ENCODE data around the gene MGAT4C.

Gene MGAT4C

DNA sequence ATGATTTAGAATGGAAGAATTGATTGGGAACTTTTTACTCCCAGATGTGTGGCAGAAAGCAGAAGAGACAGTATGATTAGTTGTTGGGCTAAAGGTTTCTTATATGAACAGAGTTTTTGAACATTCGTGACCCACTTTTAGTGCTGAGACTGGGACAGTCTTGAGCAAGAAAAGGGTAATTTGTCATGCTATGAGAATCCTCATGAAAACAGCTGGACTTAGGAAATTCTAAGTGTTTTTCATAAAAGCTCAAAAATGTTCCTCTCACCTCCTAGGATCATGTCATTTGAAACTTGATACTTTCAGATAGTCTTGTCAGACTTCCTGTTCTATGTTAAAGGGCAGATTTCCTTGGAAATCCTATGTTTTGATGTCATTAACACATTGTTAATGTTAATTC lies 86.1 kb downstream of the MGAT4C start:
- Histone ChIP-seq H3K4me3 (ENCODE audit: low read length) (no peak overlapping the region), H2BK5ac (ENCODE audit: low read length) (no peak overlapping the region), H3K56ac (ENCODE audit: low read length) (no peak overlapping the region), H3K27ac (ENCODE audit: low read depth, low read length) (no peak overlapping the region), H2BK15ac (replicated peaks; ENCODE audit: low read depth) (no peak overlapping the region), H3K18ac (ENCODE audit: low read length) (no peak overlapping the region), H3K9ac (ENCODE audit: low read length) (no peak overlapping the region), H3K23ac (ENCODE audit: low read length) (no peak overlapping the region), H4K8ac (ENCODE audit: low read depth, low read length) (no peak overlapping the region), H3K4me1 (ENCODE audit: control insufficient read depth, low read depth, low read length) (peaks cover 3% of the 10 kb centered on the region), H3K4me2 (ENCODE audit: low read length) (no peak overlapping the region), H2AK5ac (ENCODE audit: low read length) (no peak overlapping the region), H3K79me1 (ENCODE audit: low read length) (no peaks in the 10 kb centered on the region), H2BK120ac (ENCODE audit: low read depth, low read length) (no peak overlapping the region), H4K5ac (ENCODE audit: low read length) (no peak overlapping the region), H3K79me2 (ENCODE audit: control insufficient read depth, insufficient read depth, low read length) (no peaks in the 10 kb centered on the region), H3K4ac (ENCODE audit: low read depth, low read length) (no peak overlapping the region), H3K36me3 (ENCODE audit: control insufficient read depth, insufficient read depth, low read length) (no peaks in the 10 kb centered on the region), H3K27me3 (ENCODE audit: insufficient read depth, low read length, poor library complexity) (no peaks in the 10 kb centered on the region)
- DNase-seq = no peak
- WGBS (ENCODE audit: extremely low coverage, insufficient coverage, low lambda C conversion rate) = no CpG with 5 or more reads among the region's 1 CpG

DNA sequence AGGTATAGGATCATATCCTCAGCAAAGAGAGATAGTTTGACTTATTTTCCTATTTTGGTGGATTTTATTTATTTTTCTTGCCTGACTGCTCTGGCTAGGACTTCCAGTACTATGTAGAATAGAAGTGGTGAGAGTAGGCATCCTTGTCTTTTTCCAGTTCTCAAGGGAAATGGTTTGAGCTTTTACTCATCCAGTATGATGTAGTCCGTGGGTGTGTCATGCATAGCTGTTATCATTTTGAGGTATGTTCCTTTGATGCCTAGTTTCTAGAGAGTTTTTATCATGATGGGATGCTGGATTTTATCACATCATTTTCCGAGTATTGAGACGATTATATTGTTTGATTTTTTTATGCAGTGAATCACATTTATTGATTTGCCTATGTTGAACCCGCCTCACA lies 97.2 kb downstream of the MGAT4C start:
- DNase-seq = no peak
- H3K36me3 ChIP-seq (ENCODE audit: control insufficient read depth, insufficient read depth, low read length) = no peaks in the 10 kb centered on the region
- no peak overlapping the region for H3K23ac ChIP-seq (ENCODE audit: low read length)
- no peak overlapping the region for H3K18ac ChIP-seq (ENCODE audit: low read length)
- H3K4me3 ChIP-seq (ENCODE audit: low read length) = no peak overlapping the region
- H3K4ac ChIP-seq (ENCODE audit: low read depth, low read length) = no peak overlapping the region
- H2AK5ac ChIP-seq (ENCODE audit: low read length) = no peak overlapping the region
- no CpG with 5 or more reads among the region's 4 CpGs for WGBS (ENCODE audit: extremely low coverage, insufficient coverage, low lambda C conversion rate)
- H2BK15ac ChIP-seq (replicated peaks; ENCODE audit: low read depth) = no peak overlapping the region
- no peak overlapping the region for H4K8ac ChIP-seq (ENCODE audit: low read depth, low read length)
- no peak overlapping the region for H2BK5ac ChIP-seq (ENCODE audit: low read length)
- H3K79me1 ChIP-seq (ENCODE audit: low read length) = no peaks in the 10 kb centered on the region
- H3K27me3 ChIP-seq (ENCODE audit: insufficient read depth, low read length, poor library complexity) = no peaks in the 10 kb centered on the region
- no peak overlapping the region for H2BK120ac ChIP-seq (ENCODE audit: low read depth, low read length)
- H4K5ac ChIP-seq (ENCODE audit: low read length) = no peak overlapping the region
- H3K4me2 ChIP-seq (ENCODE audit: low read length) = no peak overlapping the region
- no peaks in the 10 kb centered on the region for H3K79me2 ChIP-seq (ENCODE audit: control insufficient read depth, insufficient read depth, low read length)
- no peaks in the 10 kb centered on the region for H3K4me1 ChIP-seq (ENCODE audit: control insufficient read depth, low read depth, low read length)
- H3K9ac ChIP-seq (ENCODE audit: low read length) = no peak overlapping the region
- no peak overlapping the region for H3K27ac ChIP-seq (ENCODE audit: low read depth, low read length)
- H3K56ac ChIP-seq (ENCODE audit: low read length) = no peak overlapping the region

DNA sequence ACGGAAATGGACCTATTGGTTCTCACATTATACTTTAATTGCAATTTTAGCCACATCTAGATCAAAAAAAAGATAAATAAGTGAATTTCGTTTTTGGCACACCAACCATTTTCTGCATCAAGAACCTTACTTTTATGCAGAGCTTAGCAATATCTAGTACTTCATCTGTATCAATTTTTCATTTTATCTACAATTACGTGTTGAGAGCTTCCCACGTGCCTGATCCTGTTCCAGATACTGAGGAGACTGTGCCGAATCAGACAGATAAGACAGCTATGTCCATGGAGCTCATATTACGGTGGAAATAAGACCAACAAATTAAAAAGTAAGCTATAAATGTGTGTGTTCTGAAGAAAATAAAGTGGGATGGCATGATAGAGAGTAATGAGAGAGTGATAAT lies 101.6 kb downstream of the MGAT4C start:
- no peak overlapping the region for H2AK5ac ChIP-seq (ENCODE audit: low read length)
- H2BK5ac ChIP-seq (ENCODE audit: low read length) = no peak overlapping the region
- H3K36me3 ChIP-seq (ENCODE audit: control insufficient read depth, insufficient read depth, low read length) = no peaks in the 10 kb centered on the region
- no peaks in the 10 kb centered on the region for H3K27me3 ChIP-seq (ENCODE audit: insufficient read depth, low read length, poor library complexity)
- H4K8ac ChIP-seq (ENCODE audit: low read depth, low read length) = no peak overlapping the region
- H3K56ac ChIP-seq (ENCODE audit: low read length) = no peak overlapping the region
- no peak overlapping the region for H4K5ac ChIP-seq (ENCODE audit: low read length)
- WGBS (ENCODE audit: extremely low coverage, insufficient coverage, low lambda C conversion rate) = no CpG with 5 or more reads among the region's 6 CpGs
- no peaks in the 10 kb centered on the region for H3K4me1 ChIP-seq (ENCODE audit: control insufficient read depth, low read depth, low read length)
- no peak overlapping the region for H3K4ac ChIP-seq (ENCODE audit: low read depth, low read length)
- no peaks in the 10 kb centered on the region for H3K79me2 ChIP-seq (ENCODE audit: control insufficient read depth, insufficient read depth, low read length)
- no peaks in the 10 kb centered on the region for H3K79me1 ChIP-seq (ENCODE audit: low read length)
- H2BK15ac ChIP-seq (replicated peaks; ENCODE audit: low read depth) = no peak overlapping the region
- no peak overlapping the region for H2BK120ac ChIP-seq (ENCODE audit: low read depth, low read length)
- H3K4me3 ChIP-seq (ENCODE audit: low read length) = no peak overlapping the region
- H3K23ac ChIP-seq (ENCODE audit: low read length) = no peak overlapping the region
- H3K9ac ChIP-seq (ENCODE audit: low read length) = no peak overlapping the region
- no peak overlapping the region for H3K4me2 ChIP-seq (ENCODE audit: low read length)
- no peak overlapping the region for H3K27ac ChIP-seq (ENCODE audit: low read depth, low read length)
- H3K18ac ChIP-seq (ENCODE audit: low read length) = no peak overlapping the region
- DNase-seq = no peak

DNA sequence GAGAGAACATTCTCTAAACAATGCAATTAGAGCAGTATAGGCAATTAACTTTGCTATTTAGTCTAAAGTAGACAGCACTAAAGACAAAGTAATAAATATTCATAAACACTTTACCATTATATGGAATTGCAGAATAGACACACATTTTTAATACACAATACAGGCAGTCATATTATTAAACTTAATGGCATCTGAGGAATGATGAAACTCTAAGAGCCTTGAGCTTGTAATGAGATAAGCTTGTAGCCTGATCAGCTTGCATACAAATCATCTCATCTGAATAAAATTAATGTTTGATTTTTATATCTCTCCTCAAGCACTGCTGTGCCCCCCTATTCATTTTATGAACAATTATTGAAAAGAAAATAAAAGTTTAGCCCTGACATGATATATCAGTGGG lies 107.6 kb downstream of the MGAT4C start:
- Histone ChIP-seq H3K79me2 (ENCODE audit: control insufficient read depth, insufficient read depth, low read length) (no peaks in the 10 kb centered on the region), H3K36me3 (ENCODE audit: control insufficient read depth, insufficient read depth, low read length) (no peaks in the 10 kb centered on the region), H3K23ac (ENCODE audit: low read length) (no peak overlapping the region), H3K18ac (ENCODE audit: low read length) (no peak overlapping the region), H3K4me2 (ENCODE audit: low read length) (no peak overlapping the region), H3K27me3 (ENCODE audit: insufficient read depth, low read length, poor library complexity) (no peaks in the 10 kb centered on the region), H4K8ac (ENCODE audit: low read depth, low read length) (no peak overlapping the region), H3K4me1 (ENCODE audit: control insufficient read depth, low read depth, low read length) (no peaks in the 10 kb centered on the region), H3K4ac (ENCODE audit: low read depth, low read length) (no peak overlapping the region), H3K79me1 (ENCODE audit: low read length) (no peaks in the 10 kb centered on the region), H3K4me3 (ENCODE audit: low read length) (no peak overlapping the region), H3K27ac (ENCODE audit: low read depth, low read length) (no peak overlapping the region), H4K5ac (ENCODE audit: low read length) (no peak overlapping the region), H2AK5ac (ENCODE audit: low read length) (no peak overlapping the region), H2BK5ac (ENCODE audit: low read length) (no peak overlapping the region), H2BK15ac (replicated peaks; ENCODE audit: low read depth) (no peak overlapping the region), H3K56ac (ENCODE audit: low read length) (no peak overlapping the region), H3K9ac (ENCODE audit: low read length) (no peak overlapping the region), H2BK120ac (ENCODE audit: low read depth, low read length) (no peak overlapping the region)
- DNase-seq = no peak

- no peak overlapping the region for H2AK5ac ChIP-seq (ENCODE audit: low read length)
- H2BK5ac ChIP-seq (ENCODE audit: low read length) = no peak overlapping the region
- H3K18ac ChIP-seq (ENCODE audit: low read length) = no peak overlapping the region
- no peaks in the 10 kb centered on the region for H3K79me1 ChIP-seq (ENCODE audit: low read length)
- no peak overlapping the region for H3K27ac ChIP-seq (ENCODE audit: low read depth, low read length)
- no CpG with 5 or more reads among the region's 3 CpGs for WGBS (ENCODE audit: extremely low coverage, insufficient coverage, low lambda C conversion rate)
- no peak overlapping the region for H3K56ac ChIP-seq (ENCODE audit: low read length)
- no peaks in the 10 kb centered on the region for H3K79me2 ChIP-seq (ENCODE audit: control insufficient read depth, insufficient read depth, low read length)
- no peaks in the 10 kb centered on the region for H3K36me3 ChIP-seq (ENCODE audit: control insufficient read depth, insufficient read depth, low read length)
- no peaks in the 10 kb centered on the region for H3K4me1 ChIP-seq (ENCODE audit: control insufficient read depth, low read depth, low read length)
- H3K4me3 ChIP-seq (ENCODE audit: low read length) = no peak overlapping the region
- no peak for DNase-seq
- no peaks in the 10 kb centered on the region for H3K27me3 ChIP-seq (ENCODE audit: insufficient read depth, low read length, poor library complexity)
- no peak overlapping the region for H3K4ac ChIP-seq (ENCODE audit: low read depth, low read length)
- no peak overlapping the region for H3K4me2 ChIP-seq (ENCODE audit: low read length)
- H4K8ac ChIP-seq (ENCODE audit: low read depth, low read length) = no peak overlapping the region
- H2BK120ac ChIP-seq (ENCODE audit: low read depth, low read length) = no peak overlapping the region
- H3K9ac ChIP-seq (ENCODE audit: low read length) = no peak overlapping the region
- no peak overlapping the region for H4K5ac ChIP-seq (ENCODE audit: low read length)
- H3K23ac ChIP-seq (ENCODE audit: low read length) = no peak overlapping the region
- H2BK15ac ChIP-seq (replicated peaks; ENCODE audit: low read depth) = no peak overlapping the region
Observed at GRCh38 chr12:86148071-86148470, 108.1 kb downstream of the MGAT4C start.

DNA sequence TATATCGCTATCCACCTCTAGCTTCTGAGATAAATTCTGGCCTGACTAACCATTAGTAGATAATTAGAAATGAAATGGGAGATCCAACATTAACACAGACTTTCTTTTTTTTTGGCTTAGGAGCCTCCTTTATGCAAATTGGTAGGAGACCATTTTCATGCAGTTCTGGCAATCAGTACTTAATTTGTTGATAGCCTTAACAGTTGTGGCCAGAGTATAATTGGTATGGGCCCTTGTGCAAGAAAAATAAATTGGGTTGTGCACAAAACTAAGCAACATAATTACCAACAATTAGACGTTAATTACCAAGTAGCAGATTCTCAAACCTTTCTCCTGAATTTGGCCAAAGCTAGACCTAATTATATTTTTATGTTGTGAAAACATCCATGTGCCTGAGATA lies 111.0 kb downstream of the MGAT4C start:
- no peak overlapping the region for H4K8ac ChIP-seq (ENCODE audit: low read depth, low read length)
- no peak overlapping the region for H2BK5ac ChIP-seq (ENCODE audit: low read length)
- no peak for DNase-seq
- H3K79me1 ChIP-seq (ENCODE audit: low read length) = no peaks in the 10 kb centered on the region
- no peak overlapping the region for H3K4me2 ChIP-seq (ENCODE audit: low read length)
- H3K18ac ChIP-seq (ENCODE audit: low read length) = no peak overlapping the region
- H4K5ac ChIP-seq (ENCODE audit: low read length) = no peak overlapping the region
- H3K4me3 ChIP-seq (ENCODE audit: low read length) = no peak overlapping the region
- H2AK5ac ChIP-seq (ENCODE audit: low read length) = no peak overlapping the region
- H3K4ac ChIP-seq (ENCODE audit: low read depth, low read length) = no peak overlapping the region
- no peaks in the 10 kb centered on the region for H3K27me3 ChIP-seq (ENCODE audit: insufficient read depth, low read length, poor library complexity)
- H3K36me3 ChIP-seq (ENCODE audit: control insufficient read depth, insufficient read depth, low read length) = no peaks in the 10 kb centered on the region
- no peaks in the 10 kb centered on the region for H3K4me1 ChIP-seq (ENCODE audit: control insufficient read depth, low read depth, low read length)
- no peak overlapping the region for H3K23ac ChIP-seq (ENCODE audit: low read length)
- H2BK120ac ChIP-seq (ENCODE audit: low read depth, low read length) = no peak overlapping the region
- no peaks in the 10 kb centered on the region for H3K79me2 ChIP-seq (ENCODE audit: control insufficient read depth, insufficient read depth, low read length)
- no peak overlapping the region for H3K9ac ChIP-seq (ENCODE audit: low read length)
- WGBS (ENCODE audit: extremely low coverage, insufficient coverage, low lambda C conversion rate) = no CpG with 5 or more reads among the region's 2 CpGs
- H3K27ac ChIP-seq (ENCODE audit: low read depth, low read length) = no peak overlapping the region
- no peak overlapping the region for H2BK15ac ChIP-seq (replicated peaks; ENCODE audit: low read depth)
- H3K56ac ChIP-seq (ENCODE audit: low read length) = no peak overlapping the region

All from mesendoderm (in vitro differentiated cells).